ENCODE data around the gene SEPTIN5. TPM values are rescaled to one million over a fixed set of nuclear protein-coding genes. Genes with fewer than 3 reads are reported as not detected.

SEPTIN5 gene
- total RNA-seq, 1 experiment from 2014 or later, result 1.00 TPM

- no peaks in the 10 kb centered on the region for H3K27me3 ChIP-seq (replicated peaks; ENCODE audit: control insufficient read depth, insufficient read depth, low read length)
- no peak for TF ChIP-seq CTCF (IDR thresholded peaks at IDR 0.05; ENCODE audit: insufficient read depth in 1 of 2, low read depth in 1 of 2, low read length in 1 of 2, severe bottlenecking in 1 of 2, unreplicated experiment in 1 of 2)
- no peaks in the 10 kb centered on the region for H3K36me3 Mint-ChIP-seq (ENCODE audit: insufficient read depth, unreplicated experiment)
- no peak overlapping the region for H3K27ac Mint-ChIP-seq (ENCODE audit: unreplicated experiment)
- no peak overlapping the region for H3K4me3 ChIP-seq (ENCODE audit: low read depth, low read length)
- no peaks in the 10 kb centered on the region for H3K36me3 ChIP-seq (ENCODE audit: control insufficient read depth, insufficient read depth, low read length)
- intact Hi-C loops (cut with micrococcal nuclease; ENCODE audit: unreplicated experiment), result no loop called here
- CTCF ChIA-PET, result no interaction called here
- H3K4me1 Mint-ChIP-seq (ENCODE audit: low read depth, unreplicated experiment), result no peaks in the 10 kb centered on the region
- no peak for DNase-seq
- no peaks in the 10 kb centered on the region for H3K9me3 Mint-ChIP-seq (ENCODE audit: unreplicated experiment)
- POLR2A ChIA-PET, result no interaction called here
- H3K27me3 Mint-ChIP-seq (ENCODE audit: insufficient read depth, unreplicated experiment), result peaks cover 3% of the 10 kb centered on the region
- peaks cover 3% of the 10 kb centered on the region; the same call in 1 of the 2 replicates for H3K4me1 ChIP-seq
- H3K4me3 Mint-ChIP-seq (ENCODE audit: unreplicated experiment), result no peak overlapping the region
- H3K9me3 ChIP-seq, result no peaks in the 10 kb centered on the region
- no TSS peak for BruUV-seq (replicated peaks)
Observed at GRCh38 chr22:19687561-19688300, 26.6 kb upstream of the SEPTIN5 start.

- H3K27me3 ChIP-seq (replicated peaks; ENCODE audit: control insufficient read depth, insufficient read depth, low read length), result no peaks in the 10 kb centered on the region
- no peaks in the 10 kb centered on the region for H3K9me3 Mint-ChIP-seq (ENCODE audit: unreplicated experiment)
- CTCF ChIA-PET, result interaction anchor here (1.1 to 1.3 kb wide), 3 partner anchors 9 to 59 kb away, joined by 3 read pairs; no protein-coding TSS in a partner anchor
Observed at GRCh38 chr22:19688301-19689290, 25.7 kb upstream of the SEPTIN5 start.

More at GRCh38 chr22:19688301-19689290, 25.7 kb upstream of the SEPTIN5 start:
- POLR2A ChIA-PET, result no interaction called here
- TF ChIP-seq CTCF (IDR thresholded peaks at IDR 0.05; ENCODE audit: insufficient read depth in 1 of 2, low read depth in 1 of 2, low read length in 1 of 2, severe bottlenecking in 1 of 2, unreplicated experiment in 1 of 2), result no peak
- intact Hi-C loops (cut with micrococcal nuclease; ENCODE audit: unreplicated experiment), result no loop called here
- Mint-ChIP-seq H3K4me1 (ENCODE audit: low read depth, unreplicated experiment) (no peaks in the 10 kb centered on the region), H3K27ac (ENCODE audit: unreplicated experiment) (no peak overlapping the region), H3K4me3 (ENCODE audit: unreplicated experiment) (no peak overlapping the region), H3K36me3 (ENCODE audit: insufficient read depth, unreplicated experiment) (no peaks in the 10 kb centered on the region), H3K27me3 (ENCODE audit: insufficient read depth, unreplicated experiment) (peaks cover 3% of the 10 kb centered on the region)
- DNase-seq, result no peak
- no peaks in the 10 kb centered on the region for H3K9me3 ChIP-seq
- no peaks in the 10 kb centered on the region for H3K36me3 ChIP-seq (ENCODE audit: control insufficient read depth, insufficient read depth, low read length)
- H3K4me1 ChIP-seq, result peaks cover 3% of the 10 kb centered on the region; the same call in 1 of the 2 replicates
- no peak overlapping the region for H3K4me3 ChIP-seq (ENCODE audit: low read depth, low read length)
- no TSS peak for BruUV-seq (replicated peaks)

Data from Caco-2 (cell line).